GM18526 (cell line): Measurements from ENCODE around the gene OR2AG2.

Experiments
- POLR2A ChIP-seq: IDR thresholded peaks from 3 replicates; pipeline ENCODE4 v1.6.1; 2011; ENCODE audit not compliant: insufficient read length; ENCODE audit errors: extremely low read depth

Gene OR2AG2

DNA sequence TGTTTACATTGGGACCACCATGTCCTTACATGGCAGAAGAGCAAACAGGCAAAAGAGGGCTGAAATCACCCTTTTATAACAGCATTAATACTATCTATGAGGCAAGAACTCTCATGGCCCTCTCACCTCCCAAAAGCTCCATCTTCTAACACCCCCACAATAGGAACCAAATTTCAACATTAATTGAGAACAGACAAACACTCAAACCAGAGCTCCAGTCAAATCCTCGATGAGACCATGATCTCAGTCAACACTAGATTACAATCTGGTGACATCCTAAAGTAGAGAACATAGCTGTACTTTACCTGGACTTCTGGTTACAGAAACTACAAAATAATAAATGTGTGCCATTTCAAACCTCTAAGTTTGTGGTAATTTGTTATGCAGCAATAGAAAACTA, 25.1 kb downstream of the OR2AG2 start:
- TF ChIP-seq POLR2A: no peak

- peak; percentile 64 for TF ChIP-seq POLR2A
Measured at GRCh38 chr11:6746086-6746618, 25.6 kb downstream of the OR2AG2 start.

DNA sequence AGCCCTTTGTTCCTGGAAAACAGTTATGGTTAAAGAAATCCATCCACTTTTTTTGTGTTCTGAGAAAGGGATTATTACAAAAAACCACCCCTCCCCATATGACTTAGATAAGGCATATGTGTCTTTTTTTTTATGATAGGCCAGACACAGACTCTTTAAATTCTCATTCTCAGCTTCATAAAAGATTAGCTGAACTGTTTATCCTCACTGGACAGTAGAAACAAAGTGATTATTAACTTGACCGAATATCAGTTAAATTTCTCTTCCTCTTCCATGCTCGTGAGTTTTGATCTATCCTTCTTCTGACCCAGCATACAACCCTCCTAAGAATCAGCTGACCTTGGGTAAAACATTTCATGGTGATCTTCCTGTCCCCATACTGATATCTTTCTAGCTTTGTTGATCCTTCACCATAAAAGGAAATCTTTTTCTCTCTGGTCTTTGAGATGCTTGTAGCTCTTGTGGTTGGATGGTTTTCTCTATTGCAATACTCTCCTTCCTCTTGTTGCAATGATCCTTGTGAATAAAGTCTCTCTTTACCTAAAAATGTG, 26.2 kb downstream of the OR2AG2 start:
- TF ChIP-seq POLR2A: no peak

DNA sequence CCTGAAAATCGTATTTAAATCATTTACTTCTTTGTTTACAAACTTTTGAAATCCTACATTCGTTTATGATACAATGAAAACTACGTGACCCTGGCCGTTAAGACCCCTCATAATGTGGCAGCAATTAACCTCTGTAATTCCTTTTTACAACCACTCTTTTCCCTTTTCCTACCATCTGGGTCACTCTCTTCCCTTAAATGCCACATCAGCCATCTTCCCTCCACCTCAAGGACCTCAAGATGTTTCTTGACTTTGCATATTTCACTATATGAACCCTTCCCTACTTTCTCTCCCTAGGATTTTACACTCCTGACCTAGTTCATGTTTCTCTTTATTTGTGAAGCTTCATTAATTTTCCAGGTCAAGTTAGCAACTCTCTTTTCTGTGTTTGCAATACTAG, 26.8 kb downstream of the OR2AG2 start:
- no peak for TF ChIP-seq POLR2A

DNA sequence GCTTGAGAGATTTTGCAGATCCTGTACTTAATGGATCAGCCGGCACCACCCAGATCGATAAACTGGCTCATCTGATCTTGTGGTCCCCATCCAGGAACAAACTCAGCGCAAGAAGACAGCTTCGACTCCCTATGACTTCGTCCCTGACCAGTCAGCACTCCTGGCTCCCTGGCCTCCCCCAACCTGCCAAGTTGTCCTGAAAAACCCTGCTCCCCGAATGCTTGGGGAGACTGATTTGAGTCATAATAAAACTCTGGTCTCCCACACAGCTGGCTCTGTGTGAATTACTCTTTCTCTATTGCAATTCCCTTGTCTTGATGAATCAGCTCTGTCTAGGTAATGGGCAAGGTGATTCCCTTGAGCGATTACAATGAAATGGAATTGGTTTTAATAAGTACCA, 29.5 kb downstream of the OR2AG2 start:
- no peak for TF ChIP-seq POLR2A

GRCh38 chr11:6738590-6738989, 33.2 kb downstream of the OR2AG2 start:
- no peak for TF ChIP-seq POLR2A

- TF ChIP-seq POLR2A: no peak
Measured at GRCh38 chr11:6737872-6738466, 33.8 kb downstream of the OR2AG2 start.

- TF ChIP-seq POLR2A: no peak
Measured at GRCh38 chr11:6736495-6737121, 35.2 kb downstream of the OR2AG2 start.

- no peak for TF ChIP-seq POLR2A
Measured at GRCh38 chr11:6735306-6735705, 36.5 kb downstream of the OR2AG2 start.

- TF ChIP-seq POLR2A: no peak
Measured at GRCh38 chr11:6734616-6735015, 37.2 kb downstream of the OR2AG2 start.

- no peak for TF ChIP-seq POLR2A
Measured at GRCh38 chr11:6733326-6734275, 38.2 kb downstream of the OR2AG2 start.

- no peak for TF ChIP-seq POLR2A
Measured at GRCh38 chr11:6727971-6728760, 43.6 kb downstream of the OR2AG2 start.

- no peak for TF ChIP-seq POLR2A
Measured at GRCh38 chr11:6725386-6725896, 46.3 kb downstream of the OR2AG2 start.

- TF ChIP-seq POLR2A: no peak
Measured at GRCh38 chr11:6724013-6724412, 47.8 kb downstream of the OR2AG2 start.
